HS-5 (cell line): ENCODE measurements around the gene VANGL1.

Experiments used
- DNase-seq: peaks from one replicate; pipeline ENCODE4 v3.0.0-alpha.2; 2012; ENCODE audit warnings: low read depth

VANGL1 gene

DNA sequence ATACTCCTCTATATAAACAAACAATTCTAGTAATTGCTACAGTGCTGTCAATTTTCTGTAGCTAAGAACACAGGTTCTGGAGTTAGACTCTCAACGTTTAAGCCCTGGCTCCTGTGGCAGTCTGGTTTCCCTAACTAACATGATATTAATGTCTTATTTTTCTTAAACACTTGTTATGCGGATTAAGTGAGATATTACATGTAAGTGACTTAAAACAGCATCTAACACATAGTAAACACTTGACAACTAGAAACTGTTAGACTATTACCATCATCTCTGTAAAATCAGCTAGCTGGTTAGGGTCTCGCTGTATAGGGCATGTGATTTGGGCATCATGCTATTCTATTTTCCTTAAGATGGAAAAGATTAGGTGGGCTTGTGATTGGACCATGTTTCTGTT lies 2.3 kb downstream of the VANGL1 start:
- no peak for DNase-seq

DNA sequence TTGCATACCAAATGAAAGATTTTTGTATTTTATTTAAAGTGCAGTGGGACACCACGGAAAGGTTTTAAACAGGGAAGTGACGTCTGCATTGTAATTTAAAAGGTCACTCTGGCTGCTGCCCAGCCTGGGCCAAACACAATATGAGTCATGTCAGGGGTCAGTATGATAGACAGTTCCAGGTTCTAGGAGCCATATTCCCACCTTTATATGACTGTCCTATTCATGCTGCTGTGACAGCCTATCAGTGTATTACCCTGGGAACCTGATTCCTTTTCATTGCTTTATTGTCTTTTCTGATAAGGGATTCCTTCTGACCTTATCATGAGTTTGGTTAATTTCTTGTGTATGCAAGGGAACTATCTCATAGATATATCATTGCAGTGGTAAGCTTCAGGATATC lies 5.3 kb downstream of the VANGL1 start:
- no peak for DNase-seq

DNA sequence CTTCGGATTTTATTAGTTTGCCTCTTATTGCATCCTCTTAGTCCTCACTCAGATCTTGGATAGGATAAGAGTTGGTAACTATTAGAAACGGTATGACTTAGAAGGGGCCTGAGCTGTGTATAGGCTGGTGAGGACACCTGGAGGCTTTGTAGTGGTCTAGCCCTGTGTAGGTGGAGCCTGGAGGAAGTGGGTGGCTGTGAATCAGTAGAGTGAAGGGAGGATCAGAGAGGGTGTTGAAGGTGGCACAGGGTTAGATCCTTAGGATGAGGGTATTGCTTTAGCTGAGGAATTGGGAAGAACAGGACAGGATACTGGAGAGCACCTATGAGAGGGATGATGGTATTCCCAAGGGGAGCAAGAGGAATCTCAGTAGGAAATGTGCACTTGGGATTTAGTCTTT lies 5.7 kb downstream of the VANGL1 start:
- DNase-seq: no peak

DNA sequence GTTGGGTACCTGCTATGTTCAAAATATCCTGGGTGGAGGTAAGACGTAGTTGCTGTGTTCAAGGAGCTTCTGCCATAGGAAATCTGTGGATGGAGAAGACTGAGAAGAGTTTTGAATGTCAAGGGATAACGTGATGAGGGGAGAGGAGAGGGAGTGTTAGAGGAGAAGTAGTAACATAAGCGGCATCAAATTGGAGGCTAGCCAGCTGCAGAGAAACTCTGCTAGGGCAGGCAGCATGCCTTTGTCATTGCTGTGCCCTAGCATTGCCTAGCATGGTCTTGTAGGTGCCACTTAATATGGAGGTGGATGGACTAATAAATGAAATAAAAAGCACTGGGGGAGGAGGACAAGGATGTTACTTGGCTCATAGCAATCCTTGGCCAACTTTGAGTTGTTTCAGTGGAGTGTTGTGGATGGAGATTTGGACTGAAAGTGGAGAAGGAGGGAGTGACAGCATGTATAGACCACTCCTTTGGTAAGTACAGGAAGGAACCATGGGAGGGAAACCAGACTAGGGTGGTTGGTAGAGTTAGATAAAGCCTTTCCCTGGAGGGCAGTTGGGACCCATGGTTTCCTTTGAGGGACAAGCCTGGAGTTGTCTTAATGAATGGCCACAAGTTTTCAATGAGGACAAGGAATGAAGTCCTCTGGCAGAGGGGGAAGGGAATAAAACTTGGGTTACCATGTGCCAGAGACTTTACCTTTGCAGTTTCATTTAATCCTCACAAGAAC lies 6.3 kb downstream of the VANGL1 start:
- no peak for DNase-seq

DNA sequence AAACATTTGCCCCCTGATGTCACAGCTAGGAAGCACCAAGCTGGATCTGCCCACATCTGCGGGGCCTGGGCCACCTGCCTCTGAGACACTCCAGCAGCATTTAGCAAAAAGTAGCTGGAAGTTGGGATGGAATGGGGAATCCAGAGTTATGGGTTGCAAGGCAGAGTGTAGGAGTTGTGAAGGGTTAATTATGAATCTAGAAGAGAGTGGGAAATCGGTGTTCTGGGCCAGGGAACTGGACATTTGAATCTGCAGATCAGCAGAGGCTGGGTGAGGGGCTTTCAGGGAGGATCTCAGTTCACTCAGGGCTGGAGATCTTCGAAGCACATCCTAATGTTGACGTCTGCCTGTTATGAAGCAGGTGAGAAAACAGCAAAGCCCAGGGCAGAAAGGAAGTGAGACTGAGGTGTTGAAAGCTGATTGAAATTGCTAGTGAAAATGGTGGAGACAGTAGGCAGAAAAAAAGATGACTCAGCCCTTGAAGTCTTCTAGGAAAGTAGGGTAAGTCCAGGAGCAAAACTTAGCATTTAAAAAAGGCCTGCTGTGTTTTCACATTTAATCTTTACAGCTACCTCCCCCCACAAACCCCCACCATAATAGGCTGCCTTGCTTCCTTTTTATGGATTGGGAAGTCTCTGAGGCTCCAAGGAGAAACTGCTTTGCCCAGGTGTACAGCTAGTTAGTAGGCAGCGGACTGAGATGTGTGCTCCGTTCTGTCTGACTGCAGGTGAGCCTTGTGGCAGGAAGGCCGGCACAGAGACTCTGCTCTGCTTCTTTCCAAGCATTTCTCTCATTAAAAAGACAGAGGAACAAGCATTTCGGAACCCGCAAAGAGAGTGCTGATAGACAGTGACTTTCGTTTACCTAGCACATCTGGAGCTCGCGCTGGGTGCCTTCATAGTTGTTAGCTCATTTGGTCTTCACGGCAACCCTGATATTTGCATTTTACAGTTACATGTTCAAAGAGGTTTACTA lies 7.2 kb downstream of the VANGL1 start:
- no peak for DNase-seq

DNA sequence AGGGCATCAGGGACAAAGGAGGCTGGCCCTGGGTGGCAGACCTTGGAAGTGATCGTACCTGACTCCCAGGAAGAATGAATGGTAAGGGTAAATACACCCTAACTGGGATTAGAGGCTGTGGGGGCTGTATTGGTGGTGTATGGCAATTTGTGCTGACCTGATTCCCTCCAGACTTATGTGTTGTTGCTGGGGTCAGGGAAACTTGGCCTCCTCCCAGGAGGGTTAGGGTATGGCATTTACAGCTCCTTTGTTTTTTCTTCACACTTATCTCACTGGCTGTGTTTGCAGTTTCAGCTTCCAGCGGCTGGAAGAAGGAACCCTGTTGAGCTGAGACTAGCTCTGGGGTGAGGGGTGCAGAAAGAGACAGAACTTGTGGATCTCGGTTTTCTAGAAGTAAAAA lies 8.2 kb downstream of the VANGL1 start:
- DNase-seq: no peak

DNA sequence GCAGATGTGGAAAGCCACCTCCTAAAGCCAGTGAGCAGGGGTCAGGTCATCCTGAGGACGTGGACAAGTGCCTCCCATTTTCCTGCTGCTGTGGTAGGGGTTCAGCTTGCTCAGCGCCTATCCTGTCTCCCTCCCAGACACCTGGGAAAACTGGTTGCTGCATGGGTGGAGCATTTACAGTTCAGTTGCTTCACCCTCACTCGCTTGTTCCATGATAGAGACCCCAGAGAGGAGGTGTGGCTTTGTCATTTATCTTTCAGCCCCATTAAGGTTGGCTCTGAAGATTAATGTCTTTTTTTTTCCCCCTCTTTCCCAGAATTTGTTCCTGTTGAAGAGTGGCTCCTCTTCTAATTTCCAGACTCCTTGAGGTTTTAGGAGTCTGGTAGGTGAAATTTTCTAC lies 9.2 kb downstream of the VANGL1 start:
- DNase-seq: no peak

DNA sequence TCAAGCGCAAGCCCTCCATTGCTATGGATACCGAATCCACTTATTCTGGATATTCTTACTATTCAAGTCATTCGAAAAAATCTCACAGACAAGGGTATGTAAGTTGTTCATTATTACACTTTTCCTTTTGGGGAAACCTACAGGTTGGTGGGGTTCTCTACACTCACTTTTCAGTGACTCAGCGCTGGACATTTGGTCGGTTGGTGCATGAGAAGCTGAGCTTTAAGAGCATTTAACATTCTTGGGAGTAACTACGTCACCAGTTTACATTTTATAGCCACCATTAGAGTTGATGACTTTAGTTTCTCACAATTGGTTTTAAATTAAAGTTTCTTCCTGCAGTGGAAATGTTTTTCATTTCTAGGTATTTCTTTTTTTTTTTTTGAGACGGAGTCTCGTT lies 9.6 kb downstream of the VANGL1 start:
- DNase-seq: no peak

DNA sequence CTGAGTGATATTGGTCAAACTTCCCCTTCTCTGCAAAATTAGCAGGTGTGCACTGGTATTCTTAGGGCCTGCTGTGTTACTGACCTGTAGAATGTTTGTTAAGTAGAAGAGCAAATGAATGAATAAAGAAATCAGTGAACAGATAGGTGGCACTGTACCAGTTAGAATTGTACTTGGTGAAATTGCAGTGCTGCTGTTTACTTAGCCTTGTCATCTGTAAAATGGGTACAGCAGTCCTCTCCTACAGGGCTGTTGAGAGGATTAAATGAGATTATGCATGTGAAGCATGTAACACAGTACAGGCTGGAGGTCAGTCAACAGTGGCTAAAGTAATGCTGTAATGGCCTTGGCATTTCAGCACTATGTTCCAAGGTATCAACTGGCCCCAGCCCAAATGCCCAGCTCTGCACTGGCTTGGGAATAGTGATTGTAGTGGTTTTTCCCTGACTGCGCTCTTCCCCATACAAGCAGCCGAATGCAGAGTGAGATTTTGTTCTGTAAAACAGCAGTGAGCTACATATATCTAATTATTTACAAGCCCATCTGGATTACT lies 10.5 kb downstream of the VANGL1 start:
- no peak for DNase-seq

DNA sequence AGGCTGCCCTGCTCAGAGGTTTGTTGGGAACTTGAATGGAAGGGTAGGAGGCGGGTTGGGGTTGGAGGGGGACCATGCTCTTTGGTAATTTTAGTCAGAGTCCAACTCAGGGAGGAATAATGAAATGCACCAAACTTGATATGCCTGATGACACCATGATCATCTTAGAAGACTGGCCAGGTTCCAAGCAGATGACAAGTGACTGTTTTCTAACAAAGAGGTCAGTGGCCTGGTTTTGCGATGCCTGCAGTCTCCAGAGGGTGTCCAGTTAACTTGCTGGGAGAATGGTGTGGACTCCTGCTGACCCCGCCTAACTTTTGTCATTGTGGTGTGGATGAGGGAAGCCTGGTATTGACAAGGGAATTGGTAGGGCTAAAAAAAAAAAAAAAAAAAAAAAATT lies 12.4 kb downstream of the VANGL1 start:
- DNase-seq: no peak

DNA sequence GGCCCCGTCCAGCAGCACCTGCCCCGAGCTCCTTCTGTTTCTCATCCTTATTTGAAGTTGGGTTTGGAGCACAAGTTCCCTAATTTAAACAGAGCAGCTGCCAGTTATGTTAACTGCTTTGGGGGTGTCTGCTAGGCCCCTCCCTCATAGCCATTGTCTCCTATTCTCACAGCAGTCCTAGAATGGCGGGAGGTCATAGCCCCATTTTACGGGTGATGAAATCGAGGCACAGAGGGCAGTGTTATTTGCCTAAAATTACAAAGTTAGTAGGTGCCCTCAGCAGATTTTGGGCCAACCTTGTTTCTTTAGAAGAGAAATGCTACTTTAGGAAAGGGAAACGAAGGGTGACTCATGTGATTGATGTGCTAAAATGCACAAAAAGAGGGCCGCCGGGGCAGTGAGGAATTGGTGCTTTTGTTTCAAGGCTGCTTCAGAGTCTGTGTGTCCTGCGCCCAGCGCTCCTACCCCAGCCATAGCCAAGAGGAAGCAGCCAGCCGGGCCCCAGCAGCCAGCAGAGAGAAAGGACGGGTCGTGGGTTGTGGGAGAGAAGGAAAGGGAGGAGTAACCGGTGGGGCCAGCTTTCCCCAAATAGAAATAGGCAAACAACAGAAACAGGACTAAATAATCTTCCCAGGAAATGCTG lies 13.0 kb downstream of the VANGL1 start:
- DNase-seq: no peak

DNA sequence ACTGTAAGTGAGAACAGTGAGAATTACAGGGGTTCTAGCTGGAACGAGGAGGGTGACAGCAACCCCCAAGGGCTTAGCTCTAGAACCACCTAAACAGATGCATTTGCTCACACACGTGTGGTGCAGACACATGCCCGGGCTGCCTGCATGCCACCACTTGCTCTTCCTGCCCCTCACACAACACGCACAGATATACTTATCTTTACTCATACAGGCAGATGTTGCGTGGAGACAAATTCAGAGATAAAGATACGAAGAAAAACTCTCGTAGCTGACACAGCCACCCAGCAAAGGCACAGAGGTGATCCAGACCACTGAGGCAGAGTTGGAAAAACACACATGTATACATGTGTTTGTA lies 13.5 kb downstream of the VANGL1 start:
- no peak for DNase-seq

DNA sequence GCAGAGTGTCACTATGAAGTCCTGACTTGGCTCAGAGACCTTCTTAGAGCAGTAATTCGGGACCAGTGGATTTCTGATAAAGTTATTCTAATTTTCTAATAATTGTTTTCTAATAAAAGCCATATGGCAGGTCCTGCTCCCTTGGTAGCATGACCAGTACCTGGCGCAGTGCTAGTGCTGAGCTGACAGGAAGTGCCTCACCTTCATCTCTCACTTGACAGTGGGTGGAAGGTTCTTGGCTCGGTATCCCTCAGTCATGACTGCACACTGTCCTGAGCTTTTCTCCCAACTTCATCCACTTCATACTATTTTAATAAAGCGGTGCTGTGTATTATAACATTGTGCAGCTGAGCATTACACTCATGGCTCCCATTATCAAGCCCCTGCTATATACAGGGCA lies 14.1 kb downstream of the VANGL1 start:
- DNase-seq: no peak

DNA sequence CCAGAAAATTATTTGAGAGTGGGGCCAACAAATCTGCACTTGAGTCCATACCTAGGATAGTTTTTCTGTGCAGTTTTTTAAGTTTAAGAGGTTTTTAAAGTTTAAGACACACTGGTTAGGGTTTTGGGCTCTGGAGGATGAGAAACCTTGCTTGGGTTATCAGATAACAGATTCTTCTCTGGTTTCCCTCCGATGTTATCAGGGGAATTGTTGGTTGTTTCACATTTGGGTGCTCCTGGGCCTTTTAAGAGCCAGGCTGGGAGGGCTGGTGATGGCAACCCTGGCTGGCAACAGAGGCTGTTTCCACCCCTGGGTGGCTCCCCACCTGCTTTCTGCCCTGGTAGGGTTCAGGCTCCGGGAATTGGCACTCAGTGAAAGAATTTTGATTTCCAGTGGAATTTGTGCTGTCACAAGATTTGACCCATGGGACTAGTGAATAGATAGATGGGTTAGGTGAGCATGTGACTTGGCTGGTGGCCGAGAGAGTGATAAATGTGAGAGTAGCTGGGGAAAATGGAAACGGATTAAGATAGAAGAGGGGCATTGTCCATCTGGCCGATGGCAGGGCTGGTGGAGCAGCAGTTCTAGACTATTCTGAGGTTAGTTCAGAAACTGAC lies 14.8 kb downstream of the VANGL1 start:
- DNase-seq: no peak

DNA sequence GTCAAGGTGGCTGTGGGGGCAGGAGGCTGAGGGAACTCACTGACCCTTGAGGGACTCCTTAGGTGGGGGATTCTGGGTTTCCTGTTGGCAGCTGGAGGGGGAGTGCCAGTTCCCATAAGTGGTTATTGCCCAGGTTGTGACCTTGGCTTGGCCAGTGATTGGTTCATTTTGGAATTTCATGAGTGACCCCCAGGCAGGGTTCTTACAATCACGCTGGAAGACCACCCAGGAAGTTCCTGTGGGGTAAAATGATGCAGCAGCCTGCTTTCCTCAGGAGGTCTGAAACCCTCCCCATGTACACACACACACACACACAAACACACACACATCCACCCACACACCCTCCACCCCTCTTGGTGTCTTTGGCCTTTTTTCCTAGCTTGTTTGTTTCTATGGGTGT lies 16.9 kb downstream of the VANGL1 start:
- no peak for DNase-seq

DNA sequence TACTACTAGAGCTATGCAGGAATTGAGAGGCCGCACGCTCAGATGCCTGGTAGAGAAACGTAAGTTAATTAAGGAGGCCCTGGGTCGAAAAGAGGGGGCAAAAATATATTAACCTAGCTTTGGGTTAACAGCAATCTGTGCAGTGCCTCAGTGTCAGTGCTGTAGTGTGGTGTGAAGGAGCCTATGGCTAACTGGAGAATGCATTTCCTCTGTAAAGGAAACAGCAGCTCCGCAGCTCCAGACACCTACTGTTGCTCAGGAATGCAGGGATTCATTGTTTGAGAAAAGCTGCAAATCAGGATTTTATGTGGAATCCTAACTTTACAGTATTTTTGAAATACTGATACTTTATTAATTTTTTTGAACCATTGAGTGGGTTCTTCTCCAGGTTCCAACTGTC lies 18.4 kb downstream of the VANGL1 start:
- DNase-seq: no peak

DNA sequence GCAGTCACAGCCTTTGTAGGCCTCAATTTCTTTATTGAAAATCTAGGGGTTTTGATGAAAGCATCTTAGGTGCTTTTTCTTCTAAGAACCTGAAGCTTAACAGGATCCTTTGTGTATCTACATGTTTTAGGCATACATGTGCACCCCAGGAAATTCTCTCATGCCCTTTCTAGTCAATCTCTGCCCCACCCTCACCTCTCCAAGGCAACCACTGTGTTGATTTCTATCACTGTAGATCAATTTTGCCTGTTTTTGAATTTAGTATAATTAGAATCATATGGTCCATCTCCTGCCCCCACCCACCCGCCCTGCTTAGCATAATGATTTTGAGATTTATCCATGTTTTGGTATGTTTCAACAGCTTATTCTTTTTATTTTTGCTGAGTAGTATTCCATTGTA lies 19.4 kb downstream of the VANGL1 start:
- no peak for DNase-seq

DNA sequence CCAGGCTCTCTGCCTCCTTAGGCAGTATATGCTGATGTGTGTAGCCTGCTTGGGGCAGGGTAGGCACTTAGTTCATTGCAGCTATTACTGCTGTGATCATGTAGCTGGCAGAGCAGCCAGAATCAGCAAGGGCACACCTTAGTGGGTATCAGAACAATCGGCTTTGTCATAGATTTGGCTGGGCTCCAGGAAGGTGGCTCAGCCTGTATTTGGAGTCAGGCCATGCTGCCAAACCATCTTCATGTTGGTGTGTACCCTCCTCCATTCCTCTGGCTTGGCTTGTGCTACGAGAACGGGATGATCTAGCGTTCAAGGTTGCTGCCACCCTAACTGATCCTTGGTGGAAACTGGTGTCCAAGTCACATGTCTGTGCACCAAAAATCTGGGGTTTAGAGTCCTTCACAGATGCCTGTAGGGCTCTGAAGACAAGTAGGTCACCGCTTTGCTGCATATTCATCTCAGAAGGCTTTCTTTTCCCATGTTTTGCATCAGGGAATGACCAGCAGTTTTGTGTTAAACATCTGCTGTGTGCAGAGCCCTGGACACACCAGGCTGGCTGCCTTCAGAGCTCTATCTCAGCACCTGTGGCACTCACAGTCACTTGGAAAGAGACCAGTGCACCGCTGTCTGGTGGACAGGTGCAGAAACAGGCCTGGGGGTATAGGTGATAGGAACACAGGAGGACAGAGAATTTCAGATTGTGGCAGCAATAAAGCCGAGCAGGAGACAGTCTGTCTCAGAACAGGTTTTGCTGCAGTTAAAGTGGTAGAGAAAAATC lies 23.7 kb downstream of the VANGL1 start:
- no peak for DNase-seq

DNA sequence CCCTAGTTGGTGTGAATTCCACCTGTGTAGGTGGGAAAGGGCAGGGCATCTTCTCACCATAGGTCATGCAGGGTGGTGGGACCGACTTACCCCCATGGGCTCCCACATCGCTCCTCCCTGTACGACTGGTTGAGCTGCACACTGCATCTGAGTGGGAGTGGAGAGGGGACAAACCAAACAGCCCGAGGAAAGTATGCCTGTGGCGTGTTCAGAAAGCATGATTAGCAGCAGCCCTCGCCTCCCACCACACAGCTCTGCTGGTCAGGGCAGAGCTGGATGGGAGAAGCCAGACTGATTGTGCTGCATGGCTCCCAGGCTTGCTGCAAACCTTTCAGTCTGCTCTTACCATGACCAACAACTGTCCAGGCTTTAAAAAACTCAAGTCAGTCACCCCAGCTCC lies 24.4 kb downstream of the VANGL1 start:
- DNase-seq: no peak

DNA sequence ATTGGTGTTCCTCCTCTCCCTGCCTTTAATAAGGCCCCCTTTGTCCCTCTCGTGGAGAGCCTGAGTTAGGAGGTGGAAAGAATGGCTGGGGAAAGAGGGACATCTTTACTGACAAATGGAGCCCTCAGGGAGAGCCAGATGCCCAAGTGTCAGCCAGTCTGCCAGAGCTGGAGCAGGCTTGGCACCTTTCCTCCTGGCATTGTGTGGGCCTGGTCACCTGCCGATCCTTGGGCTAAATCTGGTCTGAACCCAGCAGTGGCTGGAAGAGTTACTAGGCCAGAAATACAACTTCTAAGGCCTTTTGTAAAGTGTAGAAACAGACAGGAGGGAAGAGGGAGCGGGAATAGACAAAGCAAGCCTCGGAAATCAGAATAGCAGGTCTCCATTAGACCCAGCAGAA lies 24.9 kb downstream of the VANGL1 start:
- no peak for DNase-seq

DNA sequence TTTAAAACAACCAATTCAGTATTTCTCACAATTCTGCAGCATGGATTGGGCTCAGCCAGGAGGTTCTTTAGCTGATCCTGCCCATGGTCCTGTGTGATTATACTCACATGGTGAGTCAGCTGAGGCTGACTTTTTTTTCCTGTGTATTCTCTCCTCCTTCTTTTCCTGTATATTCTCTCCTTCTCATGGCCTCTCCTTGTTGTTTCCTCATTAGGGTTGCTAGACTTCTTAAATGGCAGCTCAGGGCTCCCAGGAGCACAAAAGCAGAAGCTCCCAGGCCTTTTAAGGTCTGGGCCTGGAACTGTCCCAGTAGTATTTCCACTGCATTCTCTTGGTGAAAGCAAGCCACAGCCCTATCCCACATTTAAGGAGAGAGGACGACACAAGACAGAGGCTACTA lies 26.8 kb downstream of the VANGL1 start:
- no peak for DNase-seq
